ENCODE data around the gene OR8G5.

The OR8G5 gene

DNA sequence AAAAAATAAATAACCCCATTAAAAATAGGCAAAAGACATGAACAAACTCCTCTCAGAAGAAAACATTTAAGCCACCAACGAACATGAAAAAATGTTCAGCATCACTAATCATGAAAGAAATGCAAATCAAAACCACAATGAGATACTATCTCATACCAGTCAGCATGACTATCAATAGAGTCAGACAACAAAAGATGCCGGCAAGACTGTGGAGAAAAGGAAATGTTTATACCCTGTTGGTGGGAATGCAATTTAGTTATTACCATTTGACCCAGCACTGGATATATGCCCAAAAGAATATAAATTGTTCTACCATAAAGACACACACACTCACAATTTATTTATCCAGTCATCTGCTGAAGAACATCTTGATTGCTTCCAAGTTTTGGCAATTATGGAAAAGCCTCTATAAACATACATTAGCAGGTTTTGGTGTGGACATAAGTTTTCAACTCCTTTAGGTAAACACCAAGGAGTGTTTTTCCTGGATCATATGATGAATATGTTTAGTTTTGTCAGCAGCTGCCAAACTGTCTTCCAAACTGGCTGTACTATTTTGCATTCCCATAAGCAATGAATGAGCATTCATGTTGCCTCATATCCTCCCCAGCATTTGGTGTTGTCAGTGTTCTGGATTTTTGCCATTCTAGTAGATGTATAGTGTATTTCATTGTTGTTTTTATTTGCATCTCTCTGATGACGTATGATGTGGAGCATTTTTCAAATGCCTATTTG, 29.6 kb downstream of the OR8G5 start:
- peak; percentile 74 for DNase-seq

DNA sequence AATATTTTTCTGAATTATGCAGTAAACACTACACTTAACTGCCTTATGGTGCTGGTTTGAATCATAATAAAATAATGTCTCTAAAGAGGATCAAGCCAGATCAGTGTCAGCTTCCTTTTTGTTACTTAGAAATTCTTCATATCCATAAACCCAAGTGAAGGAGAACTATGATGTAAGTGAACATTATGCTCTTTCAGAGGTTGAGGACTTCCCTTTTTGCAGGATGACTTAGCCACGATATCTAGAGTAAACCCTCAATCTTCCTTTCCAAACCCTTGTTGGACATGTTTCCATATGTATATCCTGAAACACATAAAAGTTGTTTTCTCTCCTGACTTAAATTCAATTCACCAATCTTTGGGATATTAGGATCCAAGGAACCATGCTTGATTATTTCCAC, 38.5 kb downstream of the OR8G5 start:
- no peak for DNase-seq

DNA sequence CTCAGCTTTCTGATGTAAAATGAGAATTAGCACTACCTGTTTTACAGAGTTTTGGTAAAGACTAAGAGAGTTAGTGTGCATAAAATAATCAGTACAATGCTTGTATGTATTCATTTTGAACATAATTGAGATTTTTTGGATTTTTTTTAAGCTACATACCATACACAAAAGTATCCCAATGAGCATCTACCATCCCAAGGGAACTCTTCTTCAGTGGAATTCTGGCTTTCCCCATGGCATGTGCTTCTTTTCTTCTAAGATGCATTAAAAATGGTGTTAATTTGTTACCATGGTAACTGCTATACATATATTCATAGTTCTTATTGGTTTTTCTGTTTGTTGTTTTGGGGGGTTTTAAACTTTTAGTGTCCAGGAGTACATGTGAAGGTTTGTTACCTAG, 39.8 kb downstream of the OR8G5 start:
- DNase-seq, result peak; percentile 51

DNA sequence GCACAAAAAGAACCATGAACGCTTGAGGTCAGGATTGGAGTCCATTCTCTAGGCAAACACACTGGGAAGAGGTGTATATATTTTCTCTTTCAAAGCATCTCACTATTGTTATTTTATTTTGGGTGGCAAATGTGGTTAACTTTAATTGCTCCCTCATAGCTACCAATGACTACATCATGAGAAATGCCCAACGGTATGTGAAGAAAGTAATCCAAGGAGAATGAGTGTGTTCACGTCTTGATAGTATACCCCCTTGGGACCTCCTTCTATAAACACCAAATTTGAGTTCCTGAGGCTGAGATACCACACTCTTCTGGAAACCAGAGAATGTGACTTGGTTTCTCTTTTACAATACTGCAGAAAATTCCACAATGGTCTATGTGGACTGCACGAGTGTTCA, 41.7 kb downstream of the OR8G5 start:
- peak; percentile 65 for DNase-seq

DNA sequence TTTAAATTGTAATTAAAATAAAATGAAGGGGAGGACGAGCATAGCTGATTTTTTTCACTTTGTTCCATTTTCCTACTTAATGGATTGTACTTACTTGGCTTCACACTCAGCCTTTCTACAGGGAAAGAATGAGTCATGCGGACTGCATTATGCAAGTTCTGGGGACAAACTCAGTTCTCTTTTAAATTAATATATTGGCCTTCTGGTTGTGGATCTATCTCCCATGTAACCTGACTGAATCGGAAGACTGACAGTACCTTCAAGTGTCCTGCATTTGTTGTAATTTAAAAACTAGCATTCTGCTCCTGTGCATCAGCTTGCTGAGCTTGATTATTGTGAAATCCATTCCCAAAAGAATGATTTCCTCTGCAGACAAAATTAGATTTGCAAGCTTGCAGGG, 45.4 kb downstream of the OR8G5 start:
- peak; percentile 49 for DNase-seq

DNA sequence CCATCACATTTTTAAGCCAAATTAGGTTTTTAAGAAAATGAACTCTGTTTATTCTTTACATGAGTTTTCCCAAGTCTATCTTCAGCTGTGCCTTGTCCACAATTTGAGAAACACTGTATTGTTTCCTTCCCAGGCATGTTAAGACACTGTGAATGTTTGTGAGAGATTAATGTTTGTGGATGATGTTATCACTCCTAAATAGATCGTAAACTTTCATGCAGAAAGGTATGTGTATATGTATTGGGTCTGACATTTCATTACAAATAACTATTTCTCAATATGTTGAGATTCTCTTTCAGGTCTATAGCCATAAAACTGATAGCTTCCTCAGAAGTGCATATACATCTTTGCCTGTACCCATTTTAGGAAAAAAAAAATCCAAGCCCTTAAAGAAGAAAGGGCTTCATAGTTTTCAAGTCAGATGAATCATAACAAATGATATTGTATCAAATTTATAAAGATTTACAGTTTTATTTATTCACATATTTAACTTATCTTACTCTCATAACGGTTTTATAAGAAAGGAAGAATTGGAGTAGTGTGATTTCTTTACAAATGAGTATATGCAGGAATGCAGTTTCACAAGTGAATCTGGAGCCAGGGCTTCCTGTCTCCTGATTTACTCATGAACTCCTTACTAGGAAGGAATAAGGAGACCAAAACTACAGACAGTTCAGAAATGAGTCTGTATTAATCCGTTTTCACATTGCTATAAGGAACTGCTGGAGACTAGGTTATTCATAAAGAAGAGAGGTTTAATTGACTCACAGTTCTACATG, 46.4 kb downstream of the OR8G5 start:
- DNase-seq, result no peak

DNA sequence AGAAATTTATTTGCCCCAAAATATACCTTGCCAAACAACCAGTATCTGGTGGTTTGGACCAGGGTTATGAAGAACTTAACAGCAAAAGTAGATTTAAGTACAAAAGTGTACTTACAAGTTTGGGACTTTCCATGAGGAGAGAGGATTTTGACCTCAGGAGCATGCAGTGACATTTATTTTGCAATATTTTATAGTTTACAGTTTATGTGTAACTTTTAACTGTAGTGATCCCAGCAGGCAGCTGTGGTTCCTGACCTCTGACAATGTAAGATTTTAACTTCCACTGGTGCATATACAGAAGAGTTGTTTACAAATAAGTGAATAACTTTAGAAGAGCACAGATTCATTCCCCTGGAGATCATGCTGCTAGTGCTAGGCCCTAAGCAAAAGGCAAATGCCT, 50.9 kb downstream of the OR8G5 start:
- no peak for DNase-seq

DNA sequence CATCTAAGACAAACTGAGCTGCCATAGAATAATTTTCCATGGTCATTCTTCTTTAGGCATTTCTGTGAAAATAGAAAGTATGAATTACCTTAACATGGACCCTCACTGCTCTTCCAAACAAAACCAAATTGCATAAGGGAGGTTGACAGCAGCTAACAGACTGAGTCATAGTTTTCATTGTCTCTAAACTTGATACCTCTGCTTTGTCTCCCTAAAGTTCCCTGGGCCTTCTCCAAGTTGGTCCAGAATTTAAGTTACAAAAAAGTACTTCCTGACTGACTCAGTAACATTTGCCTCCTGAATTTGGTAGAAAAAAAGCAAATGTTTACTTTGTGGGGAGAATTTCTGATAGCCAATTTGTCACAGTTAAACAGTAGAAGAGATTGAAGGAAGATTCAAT, 54.5 kb downstream of the OR8G5 start:
- DNase-seq, result no peak

DNA sequence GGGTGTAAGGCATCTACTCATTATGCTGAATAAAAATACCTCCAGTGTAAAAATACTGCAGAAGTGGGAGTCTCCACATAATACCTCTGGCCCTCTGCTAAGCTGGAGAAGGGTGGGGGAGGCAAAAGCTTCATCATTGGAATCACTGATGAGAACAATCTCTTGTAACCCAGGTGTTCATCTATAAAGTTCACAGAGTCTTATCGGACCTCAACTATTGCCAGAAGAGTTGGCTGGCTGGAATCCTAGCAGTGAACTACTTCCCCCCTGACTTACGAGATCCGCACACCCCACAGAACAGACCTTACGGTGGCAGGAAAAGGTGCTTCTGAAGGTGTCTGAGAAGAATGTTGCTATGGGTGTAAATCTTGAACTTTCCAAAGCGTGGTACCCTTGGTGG, 55.1 kb downstream of the OR8G5 start:
- DNase-seq, result no peak

DNA sequence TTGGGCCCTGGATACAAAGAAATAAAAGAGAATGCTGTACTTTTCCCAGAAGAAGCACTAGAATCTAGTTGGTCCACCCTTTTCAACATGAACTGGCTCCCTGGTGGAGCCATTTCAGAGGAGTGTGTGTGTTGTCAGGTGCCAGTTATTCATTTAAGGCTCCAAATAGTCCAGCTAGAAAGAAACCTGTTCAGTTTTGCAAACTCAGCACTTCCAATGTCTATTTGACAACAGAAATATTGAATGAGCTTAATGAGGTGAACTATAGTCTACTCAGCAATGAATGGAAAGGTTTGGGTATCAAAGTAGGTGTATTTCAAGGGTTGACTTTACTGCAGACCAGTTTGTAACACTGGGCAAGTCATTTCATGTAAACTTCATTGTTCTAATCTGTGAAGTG, 55.5 kb downstream of the OR8G5 start:
- no peak for DNase-seq

DNA sequence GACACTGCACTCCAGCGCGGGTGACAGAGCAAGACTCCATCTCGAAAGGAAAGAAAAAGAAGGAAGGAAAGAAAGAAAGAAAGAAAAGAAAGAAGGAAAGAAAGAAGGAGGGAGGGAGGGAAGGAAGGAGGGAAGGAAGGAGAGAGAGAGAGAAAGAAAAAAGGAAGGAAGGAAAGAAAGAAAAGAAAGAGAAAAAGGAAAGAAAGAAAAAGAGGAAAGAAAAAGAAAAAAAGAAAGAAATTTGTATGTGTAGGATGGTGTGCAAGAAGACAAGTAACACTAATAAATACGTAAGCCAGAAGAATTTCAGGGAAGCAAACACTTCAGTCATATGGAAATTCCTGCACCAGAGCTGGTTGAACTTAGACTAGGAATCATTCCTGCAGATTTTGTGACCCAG, 57.0 kb downstream of the OR8G5 start:
- no peak for DNase-seq

DNA sequence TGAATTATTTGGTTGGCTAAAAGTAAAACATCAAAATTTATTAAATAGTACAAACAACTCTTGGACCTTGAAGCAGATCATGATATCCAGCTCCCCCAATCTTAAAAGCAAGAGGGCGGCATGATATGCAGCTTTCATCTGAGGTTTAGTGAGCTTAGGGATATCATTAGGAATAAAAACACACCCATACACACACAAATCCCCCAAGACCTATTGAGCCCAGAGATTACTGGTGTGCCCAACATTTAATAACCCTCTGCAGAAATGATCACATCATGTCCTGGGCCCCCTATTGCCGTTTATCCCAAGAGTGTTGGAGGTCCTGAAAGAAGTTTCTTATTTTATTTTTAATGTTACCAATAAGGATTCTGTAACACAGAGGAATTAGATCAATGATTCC, 57.7 kb downstream of the OR8G5 start, which contains the start of gene OR8D1:
Gene OR8D1, minus strand, starts transcription at position 101 of the 400 bp plus-strand sequence. CDS start 3,183 bp downstream, outside the sequence.
- no peak for DNase-seq

DNA sequence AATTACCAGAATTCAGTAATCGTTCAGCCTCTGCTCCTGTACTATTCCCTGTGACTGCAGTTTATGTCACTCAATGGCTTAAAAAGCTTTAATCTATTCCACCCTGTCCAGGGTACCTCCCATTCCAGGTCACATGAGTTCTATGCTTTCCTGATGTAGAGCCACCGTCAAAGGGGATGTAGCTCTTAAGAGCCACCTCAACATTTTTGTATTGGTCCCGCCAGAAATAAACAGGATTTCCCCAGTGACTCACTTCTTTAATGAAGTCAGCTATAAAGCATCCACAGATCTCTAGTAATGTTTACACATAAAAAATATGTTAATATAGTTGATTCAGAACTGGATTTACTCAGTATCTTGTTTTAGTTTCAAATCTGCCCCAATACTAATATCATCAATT, 58.9 kb downstream of the OR8G5 start:
- DNase-seq, result no peak
